ENCODE results near the gene FBXO34.
"Not testable (repeated sequence)": the region's sequence is repeated elsewhere in the genome, so short reads cannot be mapped to it uniquely, and the experiment has no call there.

Gene FBXO34

DNA sequence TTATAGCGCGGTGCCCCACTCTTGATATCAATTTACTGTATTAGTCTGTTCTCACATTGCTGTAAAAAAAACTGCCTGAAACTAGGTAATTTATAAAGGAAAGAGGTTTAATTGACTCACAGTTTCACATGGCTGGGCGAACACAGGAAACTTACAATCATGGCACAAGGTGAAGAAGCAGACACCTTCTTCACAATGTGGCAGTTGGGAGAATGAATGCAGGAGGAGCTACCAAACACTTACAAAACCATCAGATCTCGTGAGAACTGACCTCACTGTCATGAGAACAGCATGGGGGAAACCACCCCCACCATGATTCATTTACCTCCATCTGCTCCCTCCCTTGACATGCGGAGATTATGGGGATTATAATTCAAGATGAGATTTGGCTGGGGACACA lies 42.3 kb downstream of the FBXO34 start:
- no peak for DNase-seq

DNA sequence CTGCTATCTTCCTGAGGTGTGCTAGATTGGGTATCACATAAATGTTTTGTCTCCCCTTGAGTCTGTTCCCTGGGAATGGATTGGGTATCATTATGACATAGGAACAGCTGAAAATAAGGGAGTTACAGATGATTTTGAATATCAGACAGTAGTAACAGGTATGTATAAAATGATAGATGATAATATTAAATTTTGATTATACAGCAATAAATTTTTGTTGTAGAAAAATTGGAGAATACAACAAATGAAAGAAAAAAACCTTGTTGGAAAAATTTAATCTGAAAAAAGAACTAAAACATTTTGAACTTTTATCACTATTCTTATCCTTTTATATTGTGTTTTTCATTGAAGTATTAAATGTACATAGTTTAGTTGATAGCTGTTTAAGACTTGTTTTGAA lies 43.2 kb downstream of the FBXO34 start:
- no peak for DNase-seq

DNA sequence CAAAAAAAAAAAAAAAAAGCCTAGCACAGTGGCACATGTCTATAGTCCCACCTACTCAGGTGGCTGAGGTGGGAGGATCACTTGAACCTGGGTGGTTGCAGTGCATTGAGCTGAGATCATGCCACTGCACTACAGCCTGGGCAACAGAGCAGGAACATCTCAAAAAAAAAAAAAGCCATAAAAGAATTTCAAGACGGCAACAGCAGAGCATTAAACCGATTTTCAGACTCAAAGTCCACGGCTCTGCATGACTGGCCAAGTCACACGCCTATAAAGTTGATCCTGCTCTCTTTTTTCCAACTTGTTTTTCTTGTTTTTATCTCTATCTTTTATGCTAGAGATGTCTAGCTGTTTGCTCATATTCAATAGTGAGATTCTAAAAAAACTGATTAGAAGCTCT lies 45.3 kb downstream of the FBXO34 start:
- no peak for DNase-seq

DNA sequence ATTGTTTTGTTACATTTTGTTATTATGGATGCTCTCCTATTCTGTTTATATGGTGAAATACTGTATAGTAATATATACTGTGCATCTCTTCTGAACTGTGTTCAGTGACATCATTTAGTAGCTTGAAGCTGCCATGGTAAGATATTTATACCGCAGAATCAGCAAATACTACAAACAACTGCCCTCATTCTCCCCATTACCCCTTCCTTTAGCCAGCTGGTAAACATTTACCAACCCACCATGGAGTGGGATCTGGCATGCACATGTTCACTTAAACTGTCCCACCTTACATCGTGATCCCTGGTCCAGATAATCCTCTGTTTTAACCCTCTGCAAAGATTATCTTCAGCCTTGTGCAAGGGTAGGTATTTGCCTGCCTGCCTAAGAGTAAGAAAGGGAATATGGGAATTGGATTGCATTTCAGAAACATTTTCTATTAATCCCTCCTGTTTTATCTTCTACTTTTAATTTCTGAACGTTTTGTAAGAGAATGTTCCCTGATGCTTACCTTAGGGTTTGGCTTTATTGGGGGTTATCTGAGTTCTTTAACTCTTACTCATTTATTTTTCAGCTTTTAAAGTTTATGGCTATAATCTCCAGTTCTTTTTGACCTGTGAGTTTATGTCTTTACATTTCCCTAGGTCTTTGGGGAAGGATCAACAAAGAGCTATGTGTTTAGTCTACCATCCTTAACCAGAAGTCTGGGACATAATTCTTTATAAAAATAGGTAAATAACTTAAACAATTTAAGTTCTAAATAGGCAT lies 46.5 kb downstream of the FBXO34 start:
- no peak for DNase-seq

DNA sequence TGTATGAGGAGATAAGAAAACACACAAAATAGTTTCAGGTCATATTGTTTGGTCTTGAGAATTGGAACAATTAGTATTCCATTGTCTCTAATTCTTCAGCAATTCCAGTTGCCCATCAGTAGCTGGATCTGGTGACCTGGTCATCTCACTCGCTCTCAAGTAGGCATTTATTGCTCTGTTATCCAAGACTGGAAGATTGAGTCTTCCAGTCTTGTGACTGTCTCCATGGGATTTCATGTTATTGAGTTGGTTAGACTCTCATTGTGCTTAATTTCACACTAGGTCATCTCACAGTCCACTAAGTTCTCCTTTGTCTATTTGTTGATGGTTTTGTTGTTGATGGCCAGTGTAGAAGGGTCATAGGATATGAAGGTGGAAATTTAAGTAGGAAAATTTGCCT lies 47.5 kb downstream of the FBXO34 start:
- no peak for DNase-seq

DNA sequence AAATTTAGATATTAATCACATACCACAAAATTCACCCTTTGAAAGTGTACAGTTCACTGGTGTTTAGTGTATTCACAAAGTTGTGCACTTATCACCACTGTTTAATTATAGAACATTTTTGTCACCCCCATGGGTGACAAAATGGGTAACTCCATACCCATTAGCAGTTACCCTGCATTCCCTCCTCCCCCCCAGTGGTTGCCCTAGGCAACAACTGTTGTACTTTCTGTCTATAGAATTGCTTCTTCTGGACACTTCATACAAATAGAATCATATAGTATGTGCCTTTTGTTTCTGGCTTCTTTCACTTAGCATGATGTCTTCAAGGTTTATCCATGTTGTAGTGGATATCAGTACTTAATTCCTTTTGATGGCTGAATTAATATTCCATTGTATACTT lies 52.7 kb downstream of the FBXO34 start:
- no peak for DNase-seq

DNA sequence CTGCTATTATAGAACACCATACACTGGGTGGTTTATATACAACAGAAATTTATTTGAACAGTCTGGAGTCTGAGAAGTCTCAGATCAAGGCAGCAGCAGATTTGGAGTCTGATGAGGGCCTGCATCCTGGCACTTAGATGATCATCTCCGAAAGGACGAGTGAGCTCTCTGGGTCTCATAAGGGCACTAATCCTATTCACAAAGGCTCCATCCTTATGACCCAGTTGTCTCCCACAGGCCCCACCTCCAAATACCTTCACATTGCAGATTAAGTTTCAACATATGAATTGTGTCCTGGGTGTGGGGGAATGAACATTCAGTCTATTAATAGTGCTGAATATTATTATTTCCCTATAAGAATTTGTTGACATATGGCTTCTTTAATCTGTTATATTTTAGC lies 53.6 kb downstream of the FBXO34 start:
- DNase-seq = no peak

DNA sequence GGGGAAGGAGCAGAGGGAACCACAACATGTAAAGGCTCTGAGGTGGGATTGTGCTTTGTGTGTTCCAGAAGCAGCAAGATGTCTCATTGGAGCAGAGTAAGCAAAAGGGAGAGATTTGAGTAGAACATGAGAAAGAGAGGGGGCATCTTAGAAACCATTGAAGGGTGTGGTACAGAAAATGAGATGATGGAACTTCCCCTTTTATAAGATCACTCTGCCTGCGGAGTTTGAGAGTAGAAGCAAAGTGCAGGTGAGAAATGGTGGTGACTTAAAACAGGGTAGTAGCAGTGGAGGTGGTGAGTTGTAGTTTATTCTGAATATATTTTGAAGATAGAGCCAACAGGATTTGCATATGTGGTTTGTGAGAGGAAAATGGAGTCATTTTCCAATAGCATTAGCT lies 56.0 kb downstream of the FBXO34 start:
- no peak for DNase-seq

DNA sequence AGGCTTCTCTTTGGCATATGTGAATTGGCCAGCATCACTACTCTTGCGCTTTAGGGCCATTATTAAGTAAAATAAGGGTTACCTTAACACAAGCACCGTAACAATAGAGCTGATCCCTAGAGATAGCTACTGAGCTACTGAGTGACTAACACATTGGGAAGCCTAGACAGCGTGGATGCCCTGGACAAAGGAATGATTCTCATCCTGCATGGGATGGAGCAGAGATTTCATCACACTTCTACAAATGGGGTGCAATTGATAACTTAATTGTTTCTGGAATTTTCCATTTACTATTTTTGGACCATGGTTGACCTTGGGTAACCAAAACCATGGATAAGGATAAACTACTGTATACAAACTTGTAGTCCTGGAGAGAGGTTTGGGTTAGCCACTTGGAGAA lies 57.1 kb downstream of the FBXO34 start:
- DNase-seq = no peak

DNA sequence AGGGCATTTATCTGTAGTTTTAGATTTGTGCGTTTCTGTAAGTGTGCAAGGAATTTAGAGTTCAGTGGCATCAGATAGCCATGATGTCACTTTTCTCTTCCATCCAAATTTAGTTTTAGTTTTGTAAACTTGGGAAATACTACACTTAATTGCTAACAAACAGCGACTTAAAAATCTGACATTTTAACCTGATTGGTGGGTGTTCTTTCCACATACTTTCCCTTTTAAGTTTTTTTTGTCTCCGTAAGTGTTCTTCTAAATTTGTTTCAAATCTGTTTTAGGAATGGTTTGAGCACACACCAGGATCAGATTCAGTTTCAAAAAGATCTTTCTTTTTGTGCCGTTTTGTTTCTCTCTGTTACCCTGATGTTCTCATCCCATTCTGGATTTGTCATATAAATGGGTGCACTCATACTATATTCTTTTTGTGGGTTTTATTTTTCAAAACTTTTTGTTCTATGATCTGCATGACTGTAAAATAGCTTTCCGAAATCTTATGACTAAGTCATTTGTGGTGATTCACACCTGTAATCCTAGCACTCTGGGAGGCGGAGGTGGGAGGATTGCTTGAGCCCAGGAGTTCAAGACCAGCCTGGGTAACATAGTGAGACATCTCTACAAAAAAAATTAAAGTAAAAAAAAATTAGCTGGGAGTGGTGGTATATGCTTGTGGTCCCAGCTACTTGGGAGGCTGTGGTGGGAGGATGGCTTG lies 58.9 kb downstream of the FBXO34 start:
- DNase-seq = no peak

DNA sequence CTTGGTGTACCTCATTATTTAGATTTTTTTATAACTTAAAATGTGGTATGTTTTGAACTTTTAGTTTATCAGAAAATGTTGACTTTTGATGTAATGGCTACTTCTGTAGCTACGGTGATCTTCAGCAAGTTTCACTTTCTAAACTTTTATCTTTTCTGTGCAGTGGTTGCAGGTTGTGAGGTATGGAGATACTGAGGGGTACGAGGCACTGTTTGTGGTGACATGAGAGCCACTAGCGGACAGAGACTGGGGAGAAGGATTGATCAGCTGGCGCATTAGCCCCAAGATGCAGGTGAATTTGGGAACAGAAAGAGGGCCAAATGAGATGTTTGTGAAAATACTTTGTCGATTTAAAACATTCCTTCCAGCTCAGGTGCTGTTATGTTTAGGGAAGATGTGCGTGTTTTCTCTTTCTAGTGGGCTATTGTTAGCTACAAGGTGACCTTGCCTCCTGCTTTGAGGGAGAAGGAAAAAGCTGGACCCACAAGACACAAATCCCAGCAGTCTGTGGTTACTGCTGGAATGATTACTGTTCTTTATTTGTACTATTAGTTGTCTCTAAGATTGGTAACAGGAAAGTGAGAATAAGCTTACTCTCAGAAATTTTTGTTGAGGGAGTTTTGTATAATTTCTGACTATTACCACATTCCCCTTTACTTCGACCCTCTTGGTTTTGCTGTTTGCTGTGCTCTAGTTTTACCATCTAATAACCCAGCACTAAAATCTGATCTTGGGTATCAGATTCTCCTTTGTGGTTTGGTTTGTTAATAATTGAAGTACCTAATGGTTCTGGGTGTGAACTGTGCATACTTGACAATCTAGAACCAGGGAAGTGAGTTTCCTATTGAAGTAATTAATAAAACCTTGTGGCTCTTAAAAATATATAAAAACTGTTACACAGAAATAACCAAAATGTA lies 61.7 kb downstream of the FBXO34 start:
- DNase-seq = no peak

DNA sequence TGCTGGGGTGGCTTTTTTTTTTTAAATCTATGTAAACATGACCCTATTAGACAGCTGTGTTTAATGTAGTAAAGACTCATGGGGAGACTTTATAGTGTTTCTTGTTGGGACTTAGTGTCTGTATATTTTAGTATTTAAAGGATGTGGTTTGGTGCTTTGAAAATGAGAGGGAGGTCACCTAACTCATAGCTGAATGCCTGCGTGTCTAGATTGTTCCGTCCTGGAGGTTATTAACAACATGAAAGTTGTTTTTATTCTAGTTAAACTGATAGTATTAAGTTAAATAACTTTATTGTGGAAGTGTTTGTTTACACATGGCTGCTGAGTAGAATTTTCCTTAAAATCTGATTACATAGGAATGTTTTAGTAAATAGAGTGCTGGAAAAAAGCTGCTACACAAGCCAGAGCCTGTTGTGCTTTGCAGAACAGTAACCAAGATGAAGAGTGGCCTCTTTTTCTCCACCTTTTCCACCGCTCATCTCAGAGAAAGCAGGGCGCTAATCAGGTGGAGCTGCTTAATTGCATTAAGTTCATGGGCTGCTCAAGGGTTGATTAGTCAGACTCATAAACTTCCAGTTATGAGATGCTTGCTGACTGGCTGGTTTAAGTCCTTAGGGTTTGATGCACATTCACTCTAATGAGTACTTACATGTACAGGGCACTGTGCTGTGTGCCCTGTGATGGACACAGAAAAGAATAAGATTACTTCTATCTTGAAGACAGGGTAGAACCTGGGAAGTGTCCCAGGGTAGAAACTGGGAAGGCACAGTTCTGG lies 62.7 kb downstream of the FBXO34 start:
- DNase-seq = no peak

DNA sequence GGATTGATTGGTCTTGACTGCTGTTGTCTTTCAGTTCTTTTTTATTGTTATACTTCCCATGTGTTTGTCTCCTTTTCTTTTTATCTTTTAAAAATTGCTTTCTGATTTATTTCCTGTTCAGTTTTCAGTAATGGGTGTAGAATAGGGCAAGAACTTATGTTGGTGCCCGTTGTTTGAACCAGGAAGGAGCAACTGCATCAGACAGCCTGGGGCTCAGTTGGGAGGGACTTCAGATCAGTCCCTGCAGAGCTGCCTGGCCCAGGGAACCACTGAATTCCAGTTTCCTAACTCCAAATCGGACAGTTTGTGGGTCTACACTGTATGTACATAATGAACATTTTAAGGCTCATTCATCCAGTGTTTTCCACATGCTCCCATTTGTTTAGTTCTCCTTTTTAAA lies 64.9 kb downstream of the FBXO34 start:
- DNase-seq = no peak

DNA sequence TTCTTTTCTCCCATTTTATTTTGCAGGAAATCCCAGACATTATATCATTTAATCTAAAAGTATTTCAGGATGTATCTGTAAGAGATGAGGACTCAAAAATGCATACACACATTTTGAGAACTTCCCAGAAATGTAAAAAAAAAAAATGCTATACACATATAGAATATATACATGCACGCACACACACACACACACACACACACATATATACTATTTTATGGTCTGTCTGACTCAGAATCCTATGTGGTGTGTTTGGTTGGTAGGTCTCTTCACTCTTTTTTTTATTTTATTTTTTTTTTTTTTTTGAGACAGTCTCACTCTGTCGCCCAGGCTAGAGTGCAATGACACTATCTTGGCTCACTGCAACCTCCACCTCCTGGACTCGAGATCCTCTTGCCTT lies 65.5 kb downstream of the FBXO34 start:
- no peak for DNase-seq

DNA sequence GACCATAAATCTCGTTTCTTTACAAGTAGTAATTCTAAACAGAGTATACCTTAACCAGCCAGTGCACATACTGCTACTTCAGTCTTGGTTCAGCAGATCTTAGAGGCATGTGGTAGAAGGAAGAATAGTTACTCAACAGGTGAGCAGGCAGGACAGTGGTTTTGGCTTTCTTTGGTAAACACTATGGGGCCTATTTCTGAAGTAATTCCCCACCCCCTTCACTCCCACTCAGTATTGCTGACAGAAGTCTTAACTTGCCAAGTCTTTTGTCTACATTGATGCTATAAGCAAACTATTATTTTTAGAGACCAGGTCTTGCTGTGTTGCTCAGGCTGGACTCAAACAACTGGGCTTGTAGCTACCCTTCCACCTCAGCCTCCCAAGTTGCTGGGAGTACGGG lies 68.5 kb downstream of the FBXO34 start:
- DNase-seq = no peak

DNA sequence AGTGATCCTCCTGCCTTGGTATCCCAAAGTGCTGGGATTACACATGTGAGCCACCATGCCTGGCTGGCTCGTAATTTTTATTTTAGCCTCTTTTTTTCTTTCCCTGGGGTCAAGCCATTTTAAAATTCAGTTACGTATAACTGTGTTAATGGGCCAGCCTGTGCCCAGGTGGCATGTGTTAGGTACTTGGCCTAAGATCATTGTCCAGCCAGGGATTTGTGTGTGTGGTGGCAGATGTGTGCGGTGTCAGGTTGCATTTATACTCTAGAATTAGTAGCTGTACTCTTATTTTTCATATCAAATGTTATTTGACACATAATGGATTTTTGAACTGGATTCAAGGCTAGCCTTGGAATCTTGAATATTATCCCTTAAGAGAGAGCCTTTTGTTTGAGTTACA lies 69.3 kb downstream of the FBXO34 start:
- DNase-seq = no peak

DNA sequence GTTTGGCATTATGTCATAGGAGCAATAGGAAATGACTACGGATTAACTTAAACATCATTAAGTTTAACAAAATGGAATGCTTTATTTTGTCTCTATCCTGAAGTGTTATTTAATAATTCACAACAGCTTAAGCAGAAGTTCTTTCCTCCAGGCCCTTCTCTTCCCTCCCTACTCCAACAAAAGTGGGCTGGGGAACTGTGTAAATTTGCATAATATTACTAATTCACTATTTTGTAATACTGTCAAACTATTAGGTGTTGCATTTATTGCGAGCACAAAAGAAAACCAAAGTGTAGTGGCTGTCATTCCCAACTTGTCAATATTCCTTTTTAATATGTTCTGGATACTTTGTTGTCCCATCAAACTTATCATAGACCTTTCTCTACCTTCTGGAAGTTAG lies 70.6 kb downstream of the FBXO34 start:
- DNase-seq = no peak

DNA sequence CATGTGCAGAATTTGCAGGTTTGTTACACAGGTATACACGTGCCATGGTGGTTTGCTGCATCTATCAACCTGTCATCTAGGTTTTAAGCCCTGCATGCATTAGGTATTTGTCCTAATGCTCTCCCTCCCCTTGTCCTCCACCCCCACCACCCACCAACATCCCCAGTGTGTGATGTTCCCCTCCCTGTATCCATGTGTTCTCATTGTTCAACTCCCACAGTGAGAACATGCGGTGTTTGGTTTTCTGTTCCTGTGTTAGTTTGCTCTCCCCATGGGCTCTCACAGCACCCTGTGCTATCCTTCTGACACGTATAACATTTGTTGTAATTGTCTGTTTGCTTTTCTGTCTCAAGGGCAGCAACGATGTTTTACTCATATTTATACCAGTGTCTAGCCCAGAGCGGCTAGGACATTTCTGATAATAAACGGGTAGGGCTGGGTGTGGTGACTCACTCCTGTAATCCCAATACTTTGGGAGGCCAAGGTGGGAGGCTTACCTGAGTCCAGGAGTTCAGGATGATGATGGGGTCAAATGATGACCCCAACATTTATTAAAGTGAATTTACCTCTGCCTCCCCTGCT lies 73.5 kb downstream of the FBXO34 start:
- not testable (repeated sequence) for DNase-seq

DNA sequence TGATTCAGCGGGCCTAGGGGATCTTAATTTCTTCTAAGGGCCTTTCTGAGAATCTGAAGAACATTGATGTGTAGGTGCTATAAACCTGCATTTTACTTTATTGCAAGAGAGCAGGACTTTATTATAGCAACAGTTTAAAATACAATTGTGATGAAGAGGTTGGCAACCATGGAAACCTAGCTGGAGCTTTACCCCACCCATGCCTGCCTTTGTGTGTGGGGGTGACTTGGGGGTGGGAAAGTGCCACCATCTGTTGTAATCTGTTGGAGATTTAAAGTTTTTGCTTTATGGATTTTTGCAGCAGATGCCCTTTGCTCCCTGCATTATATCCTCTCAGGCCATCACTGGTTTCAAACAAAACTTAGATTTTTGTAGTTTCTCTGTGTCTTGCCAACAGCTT lies 75.8 kb downstream of the FBXO34 start:
- peak in 1 of 2 donors; percentile 12 for DNase-seq

DNA sequence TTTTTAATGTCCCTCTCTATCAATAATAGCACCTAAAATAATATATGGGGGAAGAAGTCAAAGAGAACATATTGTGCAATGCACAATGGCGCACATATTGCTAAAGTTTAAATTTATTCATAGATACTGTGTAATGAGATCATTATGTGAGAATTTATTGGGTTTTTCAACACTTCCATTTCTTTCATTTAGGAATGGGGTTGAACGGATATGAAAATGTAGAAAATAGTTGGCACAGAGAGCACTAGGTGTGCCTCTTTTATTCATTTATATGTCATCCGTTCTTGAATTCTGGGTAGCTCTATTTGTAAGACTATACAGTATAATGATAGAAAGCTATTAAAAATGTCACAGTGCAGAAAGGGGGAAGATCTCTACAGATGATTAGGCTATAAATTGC lies 76.5 kb downstream of the FBXO34 start:
- DNase-seq = no peak

DNA sequence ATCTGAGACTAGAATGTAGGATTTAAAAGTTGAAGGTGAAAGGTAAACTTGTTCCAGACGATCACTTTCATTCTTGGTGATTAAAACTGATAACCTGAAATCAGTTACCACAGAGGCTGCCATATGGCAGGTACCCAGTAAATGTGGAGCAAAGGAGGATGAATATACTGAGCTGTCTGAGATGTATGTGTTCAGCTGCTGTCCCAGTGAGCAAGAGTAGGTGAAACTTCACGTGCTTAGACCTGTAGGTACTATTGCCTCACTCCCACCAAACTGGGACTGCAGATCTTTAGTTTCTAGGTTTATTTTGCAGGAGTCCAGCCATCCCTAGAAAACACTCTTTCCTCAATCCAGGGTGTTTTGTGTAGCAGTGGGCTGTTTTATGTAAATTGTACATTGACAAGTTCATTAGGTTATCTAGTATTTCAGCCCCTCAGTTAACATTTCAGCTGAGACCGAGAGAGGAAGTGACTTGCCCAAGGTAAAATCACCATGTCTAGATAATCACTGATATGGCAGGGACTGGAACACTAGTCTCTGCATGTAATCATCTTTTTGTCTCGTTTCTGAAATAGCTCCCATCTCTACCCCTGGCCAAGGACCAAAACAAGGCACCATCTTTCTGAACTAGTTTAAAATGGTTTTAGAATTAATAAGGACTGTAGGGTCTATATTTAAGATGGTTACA lies 77.7 kb downstream of the FBXO34 start:
- DNase-seq = no peak

DNA sequence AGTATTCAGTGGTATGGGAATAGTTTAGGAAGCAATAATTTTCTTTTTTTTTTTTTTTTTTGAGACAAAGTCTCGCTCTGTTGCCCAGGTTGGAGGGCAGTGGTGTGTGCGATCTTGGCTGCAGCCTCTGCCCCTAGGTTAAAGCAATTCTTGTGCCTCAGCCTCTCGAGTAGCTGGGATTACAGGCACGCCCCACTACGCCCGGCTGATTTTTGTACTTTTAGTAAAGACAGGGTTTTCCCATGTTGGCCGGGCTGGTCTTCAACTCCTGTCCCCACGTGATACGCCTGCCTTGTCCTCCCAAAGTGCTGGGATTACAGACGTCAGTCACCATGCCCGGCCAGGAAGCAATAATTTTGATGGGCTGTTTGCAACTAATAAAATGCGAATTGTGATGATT lies 78.3 kb downstream of the FBXO34 start:
- DNase-seq = no peak

Data from hippocampal formation (tissue), 2 donors.